PC-9 (cell line): ENCODE measurements around the gene TRIO.

ENCODE experiments used
- CTCF ChIP-seq: fragments of 200-600 bp; sonication (generic); conservative IDR thresholded peaks from 2 replicates; pipeline ENCODE4 v1.6.1; 2017; ENCODE audit warnings: mixed run types, antibody characterized with exemption, mild to moderate bottlenecking, moderate library complexity
- EZH2 ChIP-seq: fragments of 200-600 bp; sonication (generic); IDR thresholded peaks from 2 replicates; pipeline ENCODE4 v1.8.0; 2017; ENCODE audit warnings: antibody characterized with exemption, low read depth

GRCh38 chr5:14504332-14504727 is 361.2 kb downstream of the TRIO start:
- TF ChIP-seq CTCF (no peak), EZH2 (no peak)
